WI38 (cell line): Measurements from ENCODE around the gene DIP2C.

ENCODE experiments used
- H3K4me3 ChIP-seq: 2 replicates; pipeline ENCODE4 v1.5.1; 2011; ENCODE audit warnings: low read depth, mild to moderate bottlenecking, control low read depth, low read length
- TF ChIP-seq, protein P1 (sequence below): IDR thresholded peaks from 2 replicates; pipeline ENCODE4 v1.5.1; 2012; ENCODE audit warnings: low read depth, mild to moderate bottlenecking, control low read depth, low read length

The DIP2C gene

DNA sequence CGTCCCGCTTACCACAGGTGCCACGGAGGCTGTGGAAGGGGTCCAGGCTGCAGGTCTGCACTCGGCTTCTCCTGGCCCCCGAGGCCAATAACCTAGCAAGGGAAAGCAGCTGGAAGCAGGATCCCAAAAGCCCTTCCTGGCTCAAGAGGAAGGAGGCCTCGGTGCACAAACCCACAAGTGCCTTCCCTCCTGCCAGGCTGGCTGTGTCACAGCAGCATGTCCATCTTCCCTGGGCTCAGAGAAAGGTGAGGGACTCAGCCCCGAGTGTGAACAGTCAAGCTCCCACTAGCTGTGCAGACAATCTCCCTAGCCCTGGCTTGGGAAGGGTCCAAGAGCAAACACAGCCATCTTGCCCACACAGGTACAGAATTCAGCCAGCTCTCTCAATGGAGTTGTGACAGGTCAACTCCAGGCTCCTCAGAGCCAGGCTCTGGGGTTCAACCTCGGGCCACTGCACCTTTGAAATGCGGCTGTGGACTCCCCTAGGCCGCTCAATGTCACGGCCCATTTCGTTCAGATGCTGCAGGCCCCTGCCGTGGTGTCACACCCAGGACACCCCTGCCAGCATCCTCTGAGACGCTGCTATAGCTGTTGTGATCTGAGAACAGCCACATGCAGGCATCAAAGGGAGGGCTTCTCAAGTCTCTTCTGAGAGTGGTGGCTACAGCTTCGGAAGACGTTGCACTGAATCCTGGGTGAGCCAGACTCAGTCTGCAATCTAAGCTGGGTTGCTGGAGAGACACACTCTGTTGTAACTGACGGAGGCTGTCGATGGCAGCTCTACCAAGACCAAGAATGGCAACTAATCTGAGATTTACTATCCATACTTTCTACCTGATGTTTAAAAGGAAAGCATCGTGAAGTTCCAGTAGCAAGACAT, 137.9 kb downstream of the DIP2C start:
- H3K4me3 ChIP-seq = no peak overlapping the region
- TF ChIP-seq, protein P1, sequence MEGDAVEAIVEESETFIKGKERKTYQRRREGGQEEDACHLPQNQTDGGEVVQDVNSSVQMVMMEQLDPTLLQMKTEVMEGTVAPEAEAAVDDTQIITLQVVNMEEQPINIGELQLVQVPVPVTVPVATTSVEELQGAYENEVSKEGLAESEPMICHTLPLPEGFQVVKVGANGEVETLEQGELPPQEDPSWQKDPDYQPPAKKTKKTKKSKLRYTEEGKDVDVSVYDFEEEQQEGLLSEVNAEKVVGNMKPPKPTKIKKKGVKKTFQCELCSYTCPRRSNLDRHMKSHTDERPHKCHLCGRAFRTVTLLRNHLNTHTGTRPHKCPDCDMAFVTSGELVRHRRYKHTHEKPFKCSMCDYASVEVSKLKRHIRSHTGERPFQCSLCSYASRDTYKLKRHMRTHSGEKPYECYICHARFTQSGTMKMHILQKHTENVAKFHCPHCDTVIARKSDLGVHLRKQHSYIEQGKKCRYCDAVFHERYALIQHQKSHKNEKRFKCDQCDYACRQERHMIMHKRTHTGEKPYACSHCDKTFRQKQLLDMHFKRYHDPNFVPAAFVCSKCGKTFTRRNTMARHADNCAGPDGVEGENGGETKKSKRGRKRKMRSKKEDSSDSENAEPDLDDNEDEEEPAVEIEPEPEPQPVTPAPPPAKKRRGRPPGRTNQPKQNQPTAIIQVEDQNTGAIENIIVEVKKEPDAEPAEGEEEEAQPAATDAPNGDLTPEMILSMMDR = no peak

DNA sequence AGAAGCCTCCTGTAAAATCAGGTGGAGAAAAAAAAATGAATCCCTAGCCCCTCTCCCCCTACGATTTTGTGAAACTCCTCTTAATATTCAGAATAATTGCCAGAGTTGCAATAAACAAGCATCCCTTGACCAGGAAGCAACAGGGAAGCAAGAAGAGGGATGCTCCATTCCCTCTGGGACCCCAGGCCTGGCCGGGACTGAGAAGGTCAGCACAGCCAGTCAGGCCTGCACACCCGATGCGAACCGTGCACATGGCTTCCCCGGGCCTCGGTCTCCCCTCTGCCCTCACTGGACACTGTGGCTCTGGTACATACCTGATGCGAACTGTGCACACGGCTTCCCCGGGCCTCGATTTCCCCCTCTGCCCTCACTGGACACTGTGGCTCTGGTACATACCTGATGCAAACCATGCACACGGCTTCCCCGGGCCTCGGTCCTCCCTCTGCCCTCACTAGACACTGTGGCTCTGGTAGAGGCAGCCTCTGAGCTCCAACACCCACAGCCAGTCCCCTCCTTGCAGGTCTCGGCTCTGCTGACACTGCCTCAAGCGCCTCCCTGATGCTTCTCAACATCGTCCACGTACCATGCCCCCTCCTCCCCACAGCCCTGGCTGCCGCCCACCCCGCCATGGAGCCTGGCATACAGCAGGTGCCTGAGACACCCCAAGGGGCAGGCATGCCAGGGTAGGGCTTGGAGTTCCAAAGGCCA, 138.6 kb downstream of the DIP2C start:
- TF ChIP-seq, protein P1 = no peak
- H3K4me3 ChIP-seq = no peak overlapping the region

DNA sequence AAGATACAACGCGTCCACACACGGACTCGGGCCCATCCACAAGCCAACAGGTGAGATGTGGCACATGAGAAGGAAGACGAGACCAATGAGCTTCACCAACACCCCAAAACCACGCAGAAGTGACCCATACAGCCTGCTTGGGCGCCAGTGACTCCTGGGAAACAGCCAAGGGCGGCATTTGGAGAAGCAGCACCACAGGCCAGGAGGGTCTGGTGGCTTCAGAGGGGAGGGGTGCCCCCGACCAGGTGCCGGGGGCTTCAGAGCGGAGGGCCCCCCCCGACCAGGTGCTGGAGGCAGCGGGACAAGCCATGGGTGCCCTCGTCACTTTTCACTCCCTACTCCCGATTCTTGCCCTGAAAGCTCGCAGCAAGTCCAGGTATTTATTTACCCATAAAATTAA, 140.1 kb downstream of the DIP2C start:
- TF ChIP-seq, protein P1 = no peak
- H3K4me3 ChIP-seq = no peak overlapping the region

DNA sequence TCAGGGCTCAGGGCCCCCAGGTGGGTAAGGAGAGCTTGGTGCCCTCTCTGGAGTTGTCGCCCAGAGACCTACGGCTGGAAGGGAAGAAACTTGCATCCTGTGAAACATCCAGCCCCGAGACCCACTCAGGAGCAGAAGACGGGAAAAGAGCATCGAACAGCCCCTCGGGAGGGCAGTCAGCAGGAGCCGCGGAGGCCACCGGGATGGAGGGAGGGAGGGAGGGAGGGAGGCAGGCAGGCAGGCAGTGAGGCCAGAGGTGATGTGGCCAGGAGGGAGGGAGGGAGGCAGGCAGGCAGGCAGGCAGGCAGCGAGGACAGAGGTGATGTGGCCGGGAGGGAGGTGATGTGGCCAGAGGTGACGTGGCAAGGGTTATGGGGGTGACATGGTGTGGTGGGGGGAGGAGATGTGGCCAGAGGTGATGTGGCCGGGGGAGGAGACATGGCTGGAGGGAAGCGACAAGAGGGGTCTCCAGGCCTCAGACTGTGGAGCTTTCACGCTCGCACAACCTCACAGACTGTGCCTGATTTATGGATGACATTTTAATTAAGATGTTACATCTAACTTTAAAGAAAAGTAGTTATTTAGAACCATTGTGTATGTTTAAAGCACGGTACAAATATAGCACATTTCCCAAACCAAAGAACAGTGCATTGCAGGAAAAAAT, 141.1 kb downstream of the DIP2C start:
- no peak overlapping the region for H3K4me3 ChIP-seq
- TF ChIP-seq, protein P1 = no peak

DNA sequence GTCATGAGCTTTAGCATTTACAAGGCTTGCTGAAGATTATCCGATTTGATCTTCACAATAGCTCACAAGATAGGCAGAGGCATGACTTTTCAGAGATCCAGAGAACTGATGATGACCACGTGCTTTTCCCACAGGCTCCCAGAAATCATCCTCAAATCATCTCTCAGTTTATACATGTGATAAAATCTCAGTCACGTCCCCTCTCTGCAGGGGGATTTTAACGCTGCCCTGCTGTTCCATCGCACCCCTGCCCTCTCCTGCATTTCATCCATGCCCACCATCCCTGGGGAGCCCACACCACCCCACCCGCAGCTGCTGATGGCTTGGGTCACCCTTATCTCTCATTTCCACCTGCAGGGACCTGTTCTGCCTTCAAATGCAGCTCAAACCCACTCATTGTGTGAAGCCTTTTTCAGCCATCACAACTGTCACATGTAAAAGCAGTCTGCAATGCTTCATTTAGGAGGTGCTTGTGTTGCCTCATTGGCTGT, 141.8 kb downstream of the DIP2C start:
- no peak overlapping the region for H3K4me3 ChIP-seq
- TF ChIP-seq, protein P1 = no peak

DNA sequence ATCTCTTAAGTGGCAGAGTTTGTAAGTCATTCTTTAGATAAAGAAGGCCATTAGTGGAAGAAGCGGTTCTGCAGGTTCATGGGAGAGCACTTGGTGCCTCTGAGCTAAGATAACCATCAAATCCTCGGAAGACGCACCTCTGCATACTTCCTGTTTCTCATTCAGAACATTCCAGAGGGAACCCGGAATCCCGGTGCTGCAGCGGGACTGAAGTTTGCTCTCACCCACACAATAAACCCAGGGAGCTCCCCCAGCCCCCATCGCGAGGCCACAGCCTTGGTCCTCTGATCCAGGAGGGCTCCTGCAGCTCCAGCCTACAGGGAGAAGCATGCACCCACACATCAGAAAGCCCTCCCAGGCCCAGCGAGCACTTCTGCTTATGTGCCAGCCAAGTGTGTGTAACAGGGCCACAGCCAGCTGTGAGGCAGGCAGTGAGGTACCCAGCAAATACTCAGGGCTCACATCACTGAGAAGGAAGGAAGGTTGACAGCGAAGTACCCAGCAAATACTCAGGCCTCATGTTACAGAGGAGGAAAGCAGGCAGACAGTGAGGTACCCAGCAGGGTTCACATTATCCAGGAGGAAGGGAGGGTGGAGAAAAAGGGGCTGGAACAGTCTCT, 142.4 kb downstream of the DIP2C start:
- no peak overlapping the region for H3K4me3 ChIP-seq
- TF ChIP-seq, protein P1 = no peak
